DMS114 treated with DMSO at 0.1 percent for 48 hours (cell line): ENCODE measurements around the gene STIMATE.

Experiments
- DNase-seq: peaks from one replicate; lab custom pipeline; 2025; ENCODE audit not compliant: unreplicated experiment; lab: John Stamatoyannopoulos, UW

The STIMATE gene

GRCh38 chr3:52897130-52898122 is at the start of gene STIMATE:
STIMATE (minus strand) TSS chr3:52897548; CDS start chr3:52897450, 98 bp downstream.
- peak; percentile 61 for DNase-seq

DNA sequence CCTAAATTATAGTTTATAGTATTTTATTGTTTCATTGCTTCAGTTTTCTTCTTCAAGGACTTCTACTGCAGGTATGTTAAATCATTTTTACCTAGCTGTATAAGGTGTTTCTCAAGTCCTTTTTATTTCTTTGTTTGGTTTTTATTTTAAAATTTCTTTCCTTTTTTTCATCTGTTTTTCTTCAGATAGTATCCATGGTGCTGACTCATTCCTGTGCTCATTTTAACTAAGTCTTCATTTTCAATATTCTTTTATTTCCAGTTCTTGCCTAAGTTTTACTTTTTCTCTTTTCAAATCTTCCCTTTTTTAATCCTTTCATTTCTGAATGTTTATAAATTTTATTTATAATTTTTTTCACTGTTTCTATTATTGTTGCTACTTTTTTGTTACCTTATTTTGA is 42.3 kb upstream of the STIMATE start:
- no peak for DNase-seq

DNA sequence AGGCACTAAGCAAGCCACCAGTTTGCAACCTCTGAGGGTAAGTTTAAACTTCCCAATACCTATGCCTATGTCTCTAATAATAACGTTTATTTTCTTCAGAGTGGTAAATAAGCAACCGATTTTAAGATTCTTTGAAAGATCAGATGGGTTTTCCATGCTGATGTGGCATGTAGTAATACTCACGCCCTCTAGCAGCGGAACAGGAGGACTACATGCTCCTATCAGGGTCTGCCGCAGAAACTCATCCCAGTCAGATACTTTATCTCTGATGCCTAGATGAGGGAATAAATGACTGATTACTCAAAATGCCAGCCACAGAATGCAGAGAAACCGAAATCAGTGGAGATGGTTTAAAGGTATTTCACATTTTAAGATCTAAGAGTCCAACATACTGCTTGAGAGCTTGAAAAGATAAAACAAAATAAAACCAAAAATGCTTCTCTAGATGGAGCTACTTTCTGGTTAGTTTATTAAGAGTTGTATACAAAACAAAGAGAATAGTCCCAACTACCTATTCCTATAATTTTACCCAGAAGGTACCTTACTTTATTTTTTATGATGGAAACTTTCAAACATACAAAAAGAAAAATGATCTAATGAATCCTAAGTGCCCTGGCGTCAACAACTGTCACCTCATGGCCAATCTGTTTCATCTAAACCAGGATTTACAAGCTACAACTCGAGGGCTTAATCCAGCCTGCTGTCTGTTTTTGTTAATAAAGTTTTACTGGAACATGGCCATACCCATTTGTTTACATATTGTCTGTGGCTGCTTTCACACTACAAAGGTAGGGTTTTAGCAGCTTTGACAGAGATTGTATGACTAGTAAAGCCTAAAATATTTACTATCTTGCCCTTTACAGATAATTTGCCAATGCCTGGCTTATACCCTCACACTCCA is 37.5 kb upstream of the STIMATE start:
- DNase-seq, result peak; percentile 37

- no peak for DNase-seq
These were observed 34.5 kb upstream of the STIMATE start for GRCh38 chr3:52931889-52932288.

- DNase-seq, result no peak
These were observed 34.0 kb upstream of the STIMATE start for GRCh38 chr3:52931328-52931727.

DNA sequence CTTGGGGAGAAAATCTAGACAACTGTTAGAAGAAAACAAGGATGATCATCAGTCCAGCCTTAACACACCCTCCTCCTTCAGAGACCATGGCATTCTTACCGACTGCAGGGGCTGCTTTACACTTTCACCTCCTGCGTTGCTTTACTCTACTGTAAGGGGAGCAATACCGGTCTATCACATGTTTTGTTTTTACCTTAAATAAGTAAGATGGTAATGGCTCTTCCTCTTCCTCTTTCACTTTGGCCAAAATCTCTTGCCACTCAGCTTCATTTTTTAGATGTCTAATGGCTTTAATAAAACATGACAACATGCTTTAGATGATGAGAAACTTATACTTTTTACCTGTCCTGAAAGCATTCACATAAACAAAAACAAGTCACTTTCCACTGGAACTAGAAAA is 33.4 kb upstream of the STIMATE start:
- DNase-seq, result no peak

GRCh38 chr3:52926554-52926953 is 29.2 kb upstream of the STIMATE start:
- DNase-seq, result no peak

GRCh38 chr3:52925405-52926313 is 28.3 kb upstream of the STIMATE start:
- DNase-seq, result no peak

DNA sequence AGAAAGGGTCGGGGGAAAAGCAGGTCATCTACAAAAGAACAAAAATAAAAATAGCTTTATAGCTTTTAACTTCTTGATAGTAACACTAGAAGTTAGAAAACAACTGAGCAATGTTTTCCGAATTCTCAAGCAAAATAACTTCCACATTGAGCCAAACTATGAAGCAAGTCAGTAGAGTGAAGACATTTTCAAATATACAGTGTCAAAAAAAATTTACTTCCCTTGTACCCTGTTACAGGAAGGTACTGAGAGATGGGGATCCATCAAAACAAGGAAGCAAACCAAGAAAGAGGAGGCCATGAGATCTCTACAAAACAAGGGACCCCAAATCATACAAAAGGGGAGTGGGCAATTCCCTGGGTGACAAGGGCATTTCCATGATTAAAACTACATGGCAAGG is 26.6 kb upstream of the STIMATE start:
- no peak for DNase-seq

- DNase-seq, result no peak
These were observed 23.5 kb upstream of the STIMATE start for GRCh38 chr3:52920841-52921240.

DNA sequence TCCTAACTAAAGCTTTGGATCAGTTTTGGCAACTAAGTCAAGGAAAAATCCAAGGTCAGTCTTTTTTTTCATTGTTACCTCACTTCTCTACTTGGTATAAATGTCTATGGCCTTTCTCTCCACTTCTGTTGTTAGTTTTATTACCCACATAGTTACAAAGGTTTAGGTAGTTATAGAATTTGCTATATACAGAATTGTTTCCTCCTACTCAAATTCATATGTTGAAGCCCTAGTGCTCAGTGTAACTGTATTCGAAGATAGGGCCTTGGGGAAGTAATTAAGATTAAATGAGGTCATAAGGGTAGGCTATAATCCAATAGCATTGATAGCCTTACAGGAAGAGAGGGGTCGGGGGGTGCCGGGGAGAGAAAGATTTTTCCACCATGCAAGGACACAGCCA is 19.7 kb upstream of the STIMATE start:
- DNase-seq, result no peak

- no peak for DNase-seq
These were observed 17.9 kb upstream of the STIMATE start for GRCh38 chr3:52915294-52915693.

DNA sequence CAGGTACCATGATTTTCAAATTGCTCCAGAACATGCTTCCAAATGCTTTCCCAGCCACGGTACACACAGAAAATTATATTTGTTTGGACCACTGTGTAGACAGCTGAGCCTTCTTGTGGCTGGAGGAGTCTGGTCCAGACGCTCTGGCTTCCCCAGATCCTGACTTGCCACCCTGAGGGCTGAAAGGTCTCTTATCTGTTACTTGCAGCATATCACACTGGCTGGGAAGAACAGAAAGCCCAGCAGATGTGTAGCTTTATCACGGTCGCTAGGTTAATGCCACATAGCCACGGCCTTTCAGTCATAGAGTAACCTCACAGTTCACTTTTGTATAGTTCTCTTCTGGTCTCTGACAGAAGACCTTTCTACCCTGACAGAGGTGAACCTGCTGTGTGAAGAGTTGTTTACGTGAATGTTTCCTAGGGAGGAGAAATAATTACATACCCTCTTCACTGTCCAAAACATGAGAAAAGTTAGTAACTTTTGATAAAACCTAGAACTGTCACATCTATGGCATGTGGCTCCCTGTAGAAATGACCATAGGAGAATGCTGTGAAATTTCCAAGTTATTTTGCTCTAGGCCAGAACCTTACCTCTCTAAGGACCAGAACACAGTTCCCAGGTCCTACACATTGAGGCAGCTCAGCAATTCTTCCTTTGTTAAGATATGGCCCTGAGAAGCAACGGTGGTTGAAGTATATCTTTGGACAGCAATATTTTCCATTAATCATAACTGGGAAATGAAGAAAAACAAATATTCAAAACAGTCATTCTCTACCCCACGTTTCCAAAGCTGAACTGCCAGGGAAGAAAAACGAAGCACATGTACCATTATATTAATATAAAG is 15.8 kb upstream of the STIMATE start:
- no peak for DNase-seq

DNA sequence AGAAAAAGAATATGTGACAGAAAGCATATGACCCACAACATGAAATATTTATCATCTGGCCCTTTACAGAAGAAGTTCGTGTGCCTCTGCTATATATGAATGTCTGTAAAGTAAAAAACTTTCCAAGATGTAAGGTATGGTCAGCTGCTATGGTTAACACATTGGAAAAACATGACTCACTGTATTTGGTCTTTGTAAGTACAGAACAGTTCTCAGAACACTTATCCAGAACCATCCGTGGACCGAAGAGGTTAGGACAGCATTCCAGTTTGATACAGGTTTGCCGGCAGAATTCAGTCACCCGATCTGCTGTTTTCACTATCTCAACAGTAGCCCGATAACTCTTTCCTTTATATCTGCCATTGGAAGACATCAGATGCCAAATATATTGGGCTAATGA is 13.5 kb upstream of the STIMATE start:
- no peak for DNase-seq

DNA sequence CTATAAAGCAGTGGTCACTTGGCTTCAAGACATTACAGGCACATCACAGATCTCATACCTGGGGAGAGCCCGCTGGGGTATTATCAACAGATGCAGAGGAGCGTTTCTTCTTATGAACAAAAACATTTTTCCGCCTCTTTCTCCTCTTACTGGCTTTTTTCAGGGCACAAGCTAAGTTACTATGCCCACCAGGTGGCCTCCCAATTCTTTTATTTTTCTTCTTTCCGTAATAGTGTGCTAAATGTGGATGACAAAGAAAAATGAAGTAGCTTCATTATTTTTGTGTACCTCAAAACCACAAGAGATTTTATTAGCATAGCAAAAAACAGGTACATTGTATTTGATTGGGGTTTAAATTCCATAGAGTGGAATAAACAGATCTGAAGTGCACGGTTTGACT is 10.1 kb upstream of the STIMATE start:
- no peak for DNase-seq

DNA sequence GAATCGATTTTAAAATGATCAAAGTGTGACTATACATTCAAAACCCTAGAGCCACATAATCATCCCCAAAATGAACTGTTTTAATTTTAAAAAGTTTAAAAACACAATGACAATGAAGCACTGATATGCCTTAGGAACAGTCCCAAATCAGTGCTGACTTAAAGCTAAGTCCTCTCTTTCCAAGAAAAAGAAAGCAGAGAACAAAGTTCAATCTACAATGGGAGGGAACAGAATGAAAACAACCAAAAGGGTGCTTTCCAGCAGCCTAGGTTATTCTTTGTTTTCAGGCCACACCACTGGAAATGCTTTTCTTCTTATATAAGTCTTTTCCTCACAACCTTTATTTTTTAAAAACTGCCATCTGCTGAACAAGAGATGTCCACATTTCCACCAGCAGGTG is 7.2 kb upstream of the STIMATE start:
- DNase-seq, result no peak

- no peak for DNase-seq
These were observed 6.7 kb upstream of the STIMATE start for GRCh38 chr3:52904000-52904399.

DNA sequence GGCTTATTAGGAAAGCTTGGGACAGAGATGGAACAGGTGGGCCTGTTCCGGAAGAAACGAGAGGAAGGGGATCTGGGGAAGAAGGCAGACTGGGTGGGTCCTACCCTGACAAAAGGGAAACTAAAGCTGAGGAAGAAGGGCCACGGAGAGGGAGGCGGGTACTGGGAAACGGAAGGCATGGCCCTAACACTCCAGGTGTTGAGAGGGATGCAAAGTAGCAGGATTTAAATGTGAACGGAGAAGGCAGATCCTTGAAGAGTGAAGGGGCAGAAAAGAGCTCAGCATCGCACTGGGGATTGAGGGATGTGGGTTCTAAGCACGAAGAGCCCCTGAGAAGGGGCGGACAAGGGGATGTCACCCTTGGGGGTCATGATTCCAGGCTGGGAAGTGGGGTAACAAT is 735 bp downstream of the STIMATE start:
- DNase-seq, result no peak

DNA sequence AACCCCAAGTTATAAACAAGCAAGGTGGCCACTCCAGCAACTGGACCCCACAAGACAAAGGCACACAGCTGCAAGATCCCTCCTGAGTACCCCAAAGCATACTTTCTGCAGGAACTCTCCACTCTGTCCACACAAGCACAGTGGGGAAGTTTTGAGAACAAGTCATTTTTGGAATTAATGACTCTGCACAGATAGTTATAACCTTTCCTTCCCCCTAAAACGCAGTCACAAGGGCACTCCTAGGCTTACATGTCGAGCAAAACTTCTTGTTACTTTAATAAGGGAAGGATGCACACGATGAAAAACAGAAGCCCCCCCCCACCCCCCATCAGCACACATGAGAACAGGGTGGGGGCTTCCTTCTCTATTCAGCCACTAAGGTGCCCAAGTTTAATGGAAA is 1.2 kb downstream of the STIMATE start:
- no peak for DNase-seq

DNA sequence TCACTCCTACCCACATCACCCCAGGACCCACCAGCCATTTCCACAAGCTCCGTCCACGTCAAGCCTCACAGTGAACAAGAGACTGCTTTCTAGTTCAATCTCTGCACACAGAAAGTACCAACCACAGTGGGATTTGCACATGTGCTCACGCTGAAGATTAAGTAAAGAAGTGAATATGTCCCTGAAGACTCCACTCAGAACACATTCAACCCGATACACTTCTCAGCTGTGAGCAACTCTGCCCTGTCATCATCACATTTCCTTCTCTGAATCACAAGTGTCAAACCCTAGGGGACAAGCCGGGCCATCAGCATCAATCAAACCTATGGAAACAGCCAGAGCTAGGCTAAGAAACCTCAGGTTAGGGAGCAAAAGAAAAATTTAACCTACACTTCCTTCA is 1.9 kb downstream of the STIMATE start:
- DNase-seq, result no peak
